Measurements from ENCODE around the gene SLC12A9.

GRCh38 chr7:100802951-100803350 is 49.6 kb upstream of the SLC12A9 start:
- no peak for TF ChIP-seq ZNF274 (IDR thresholded peaks at IDR 0.05; ENCODE audit: low read depth, low read length)
- no peak for TF ChIP-seq SUZ12 (IDR thresholded peaks at IDR 0.05; ENCODE audit: extremely low read depth, insufficient read depth, insufficient read length)
- no peak for TF ChIP-seq YY1 (IDR thresholded peaks at IDR 0.05; ENCODE audit: insufficient read depth, insufficient read length)
